H1 (cell line): ENCODE measurements around the gene BBX. TPM values are rescaled to one million over a fixed set of nuclear protein-coding genes. Genes with fewer than 3 reads are reported as not detected.

ENCODE experiments used
- CTCF ChIA-PET: fragments of 300-600 bp; sonication (Branson Sonifier 250); formaldehyde crosslinking; loops from one replicate; lab custom pipeline; 2021; ENCODE audit not compliant: partially characterized antibody; lab: Charles Lee
- POLR2A ChIA-PET: fragments of 300-600 bp; sonication (Branson Sonifier 250); formaldehyde crosslinking; loops from one replicate; lab custom pipeline; 2021; ENCODE audit warnings: inconsistent platforms; ENCODE audit not compliant: partially characterized antibody; lab: Charles Lee
- DNase-seq, 2 experiments: peaks; one replicate each; pipeline versions ENCODE4 v3.0.0 to v3.0.0-alpha.2; 2010 to 2022; ENCODE audit warnings: low spot score in 2 of 2, low read depth in 1 of 2, mixed read lengths in 1 of 2
- FAIRE-seq: peaks from 2 replicates; lab custom pipeline; 2011; peaks lifted over from hg19 to GRCh38; lab: Jason Lieb, UNC
- H2AFZ ChIP-seq: 2 replicates; pipeline ENCODE4 v1.8.1; 2012; ENCODE audit warnings: low read length, inconsistent platforms
- H2AK5ac ChIP-seq: 2 replicates; pipeline ENCODE4 v1.6.1; 2013; ENCODE audit warnings: low read depth, low read length
- H2BK120ac ChIP-seq: replicated peaks from 2 replicates; pipeline ENCODE3; 2013; ENCODE audit warnings: low read depth, low read length, inconsistent platforms
- H2BK12ac ChIP-seq: 2 replicates; pipeline ENCODE4 v1.6.1; 2013; ENCODE audit warnings: low read depth, low read length
- H2BK15ac ChIP-seq: 2 replicates; pipeline ENCODE4 v1.6.1; 2013; ENCODE audit warnings: low read length
- H2BK20ac ChIP-seq: 2 replicates; pipeline ENCODE4 v1.6.1; 2013; ENCODE audit warnings: low read length
- H2BK5ac ChIP-seq: 2 replicates; pipeline ENCODE4 v1.6.1; 2013; ENCODE audit warnings: low read depth, low read length
- H3K14ac ChIP-seq: 2 replicates; pipeline ENCODE4 v1.6.1; 2013; ENCODE audit warnings: inconsistent platforms; ENCODE audit not compliant: insufficient read length
- H3K18ac ChIP-seq: 2 replicates; pipeline ENCODE4 v1.6.1; 2013; ENCODE audit warnings: low read length; ENCODE audit errors: extremely low read depth
- H3K23ac ChIP-seq: 2 replicates; pipeline ENCODE4 v1.6.1; 2013; ENCODE audit warnings: inconsistent platforms; ENCODE audit not compliant: insufficient read length
- H3K23me2 ChIP-seq: 2 replicates; pipeline ENCODE4 v1.6.1; 2013; ENCODE audit warnings: low read depth, low read length
- H3K27ac ChIP-seq: 2 replicates; pipeline ENCODE4 v1.6.1; 2011; ENCODE audit warnings: low read depth, low read length, inconsistent platforms
- H3K27me3 ChIP-seq, 4 experiments: replicated peaks in 1 of 4; 1 replicate in 1 of 4; 2 replicates in 3 of 4; pipeline versions ENCODE4 v1.6.1 to v1.8.1; 2011 to 2013; ENCODE audit warnings: low read length in 3 of 4, mild to moderate bottlenecking in 3 of 4, inconsistent platforms in 2 of 4, mixed read lengths in 2 of 4, moderate library complexity in 1 of 4; ENCODE audit not compliant: control insufficient read depth in 3 of 4, insufficient read depth in 3 of 4; ENCODE audit errors: extremely low read depth in 1 of 4
- H3K36me3 ChIP-seq, 4 experiments: 2 replicates each; pipeline versions ENCODE4 v1.6.1 to v1.8.1; 2011 to 2013; ENCODE audit warnings: mild to moderate bottlenecking in 4 of 4, low read length in 3 of 4, moderate library complexity in 2 of 4, control low read depth in 1 of 4, inconsistent platforms in 1 of 4; ENCODE audit not compliant: insufficient read depth in 4 of 4, control insufficient read depth in 2 of 4
- H3K4ac ChIP-seq: replicated peaks from 2 replicates; pipeline ENCODE3; 2013; ENCODE audit warnings: low read length, low read depth, mixed read lengths, inconsistent platforms; ENCODE audit not compliant: insufficient read length
- H3K4me1 ChIP-seq, 4 experiments: replicated peaks in 1 of 4; 1 replicate in 1 of 4; 2 replicates in 3 of 4; pipeline versions ENCODE4 v1.6.1 to v1.8.1; 2011 to 2013; ENCODE audit warnings: low read length in 3 of 4, inconsistent platforms in 2 of 4, mixed read lengths in 1 of 4; ENCODE audit not compliant: insufficient read depth in 4 of 4, control insufficient read depth in 3 of 4
- H3K4me2 ChIP-seq, 2 experiments: 2 replicates each; pipeline versions ENCODE4 v1.6.1 to v1.8.1; 2011 to 2013; ENCODE audit warnings: low read depth in 2 of 2, low read length in 2 of 2, control low read depth in 1 of 2, inconsistent platforms in 1 of 2, mild to moderate bottlenecking in 1 of 2; ENCODE audit not compliant: insufficient read depth in 1 of 2
- H3K4me3 ChIP-seq, 4 experiments: fragments of 200-600, 300-600 bp in 1 of 4; sonication (generic), shearing (Covaris generic), sonication (Bioruptor Twin) in 1 of 4; 2 replicates each; pipeline versions ENCODE4 v1.5.1 to v1.8.1; 2011 to 2016; ENCODE audit warnings: low read length in 4 of 4, low read depth in 3 of 4, control low read depth in 2 of 4, inconsistent platforms in 2 of 4, mild to moderate bottlenecking in 2 of 4, mixed read lengths in 1 of 4, moderate library complexity in 1 of 4; ENCODE audit not compliant: insufficient read depth in 2 of 4; ENCODE audit errors: extremely low read depth in 1 of 4
- H3K56ac ChIP-seq: replicated peaks from 2 replicates; pipeline ENCODE3; 2013; ENCODE audit warnings: low read depth, mild to moderate bottlenecking, mixed read lengths, low read length, inconsistent platforms; ENCODE audit not compliant: insufficient read length
- H3K79me1 ChIP-seq: 2 replicates; pipeline ENCODE4 v1.6.1; 2013; ENCODE audit warnings: low read depth, low read length, control low read depth
- H3K79me2 ChIP-seq, 2 experiments: 2 replicates each; pipeline versions ENCODE4 v1.6.1 to v1.8.1; 2012 to 2013; ENCODE audit warnings: low read length in 2 of 2, mild to moderate bottlenecking in 2 of 2, inconsistent platforms in 1 of 2; ENCODE audit not compliant: insufficient read depth in 2 of 2, control insufficient read depth in 1 of 2
- H3K9ac ChIP-seq, 4 experiments: replicated peaks in 1 of 4; 1 replicate in 1 of 4; 2 replicates in 3 of 4; pipeline versions ENCODE4 v1.6.1 to v1.8.1; 2011 to 2013; ENCODE audit warnings: low read depth in 3 of 4, low read length in 3 of 4, control low read depth in 2 of 4, mild to moderate bottlenecking in 2 of 4, moderate library complexity in 2 of 4, inconsistent platforms in 1 of 4; ENCODE audit errors: extremely low read depth in 1 of 4
- H3K9me3 ChIP-seq, 2 experiments: 2 replicates each; pipeline versions ENCODE4 v1.6.1 to v1.8.1; 2012 to 2013; ENCODE audit warnings: mild to moderate bottlenecking in 2 of 2, moderate library complexity in 2 of 2, control low read depth in 1 of 2, inconsistent platforms in 1 of 2, low read depth in 1 of 2, low read length in 1 of 2, mixed read lengths in 1 of 2; ENCODE audit not compliant: insufficient read depth in 2 of 2
- H4K20me1 ChIP-seq, 2 experiments: replicated peaks in 1 of 2; 2 replicates each; pipeline versions ENCODE3 to v1.8.1; 2011 to 2013; ENCODE audit warnings: inconsistent platforms in 2 of 2, low read length in 2 of 2, mild to moderate bottlenecking in 1 of 2; ENCODE audit not compliant: insufficient read depth in 2 of 2, control insufficient read depth in 1 of 2
- H4K5ac ChIP-seq: 2 replicates; pipeline ENCODE4 v1.6.1; 2013; ENCODE audit warnings: low read length, low read depth, mixed read lengths, inconsistent platforms; ENCODE audit not compliant: insufficient read length
- H4K8ac ChIP-seq: 2 replicates; pipeline ENCODE4 v1.8.0; 2013; ENCODE audit warnings: mild to moderate bottlenecking, moderate library complexity, low read length, inconsistent platforms; ENCODE audit not compliant: insufficient read depth; ENCODE audit errors: extremely low read depth
- H4K91ac ChIP-seq: replicated peaks from 2 replicates; pipeline ENCODE3; 2013; ENCODE audit warnings: low read length, mixed read lengths, inconsistent platforms; ENCODE audit not compliant: insufficient read length
- CEBPB ChIP-seq: IDR thresholded peaks from 2 replicates; pipeline ENCODE4 v1.6.1; 2012; ENCODE audit warnings: low read depth, low read length
- GTF2F1 ChIP-seq: IDR thresholded peaks from 2 replicates; pipeline ENCODE4 v1.6.1; 2012; ENCODE audit warnings: low read depth, low read length, improper control_type of control experiment, borderline replicate concordance
- HDAC6 ChIP-seq: IDR thresholded peaks from one replicate; pipeline ENCODE4 v1.7.1; 2012; ENCODE audit warnings: low read depth, mild to moderate bottlenecking, inconsistent platforms, low read length, moderate library complexity
- JUND ChIP-seq: IDR thresholded peaks from 2 replicates; pipeline ENCODE4 v1.6.1; 2011; ENCODE audit warnings: mild to moderate bottlenecking, improper control_type of control experiment, low read length
- NANOG ChIP-seq: IDR thresholded peaks from 2 replicates; pipeline ENCODE4 v1.6.1; 2011; ENCODE audit warnings: low read length, low read depth, mild to moderate bottlenecking, inconsistent platforms; ENCODE audit not compliant: insufficient read depth, poor library complexity, severe bottlenecking
- POLR2A ChIP-seq, 2 experiments: IDR thresholded peaks; 1 replicate in 1 of 2; 2 replicates in 1 of 2; pipeline ENCODE4 v1.6.1; 2011; ENCODE audit warnings: low read depth in 2 of 2, low read length in 2 of 2, mild to moderate bottlenecking in 2 of 2; ENCODE audit errors: control extremely low read depth in 1 of 2
- POLR2AphosphoS5 ChIP-seq: IDR thresholded peaks from 2 replicates; pipeline ENCODE4 v1.6.1; 2011; ENCODE audit warnings: low read depth, low read length
- POU5F1 ChIP-seq: IDR thresholded peaks from 2 replicates; pipeline ENCODE4 v1.6.1; 2011; ENCODE audit warnings: low read depth, mild to moderate bottlenecking, low read length, moderate library complexity
- RFX5 ChIP-seq: IDR thresholded peaks from 2 replicates; pipeline ENCODE4 v1.6.1; 2011; ENCODE audit warnings: low read depth, low read length, improper control_type of control experiment, borderline replicate concordance
- RXRA ChIP-seq: IDR thresholded peaks from 2 replicates; pipeline ENCODE4 v1.6.1; 2011; ENCODE audit warnings: low read depth, mild to moderate bottlenecking, low read length, moderate library complexity; ENCODE audit not compliant: insufficient read depth
- ZNF274 ChIP-seq: IDR thresholded peaks from 2 replicates; pipeline ENCODE4 v1.7.0; 2012; ENCODE audit warnings: low read length, borderline replicate concordance; ENCODE audit errors: extremely low read depth
- WGBS, 2 experiments: shearing (Covaris generic) in 1 of 2; methylation state at CpG; one replicate each; pipeline versions ENCODE4 v1.1.6 to v1.1.7; 2013 to 2015; ENCODE audit warnings: low lambda C conversion rate in 2 of 2, mixed read lengths in 2 of 2, inconsistent platforms in 1 of 2, low coverage in 1 of 2, missing lambda C conversion rate in 1 of 2; ENCODE audit not compliant: insufficient replicate concordance in 2 of 2, insufficient coverage in 1 of 2, insufficient read length in 1 of 2; ENCODE audit errors: extremely low coverage in 1 of 2, missing lambda C conversion rate in 1 of 2; 5-methylcytosine and 5-hydroxymethylcytosine counted together
- polyA plus RNA-seq, 7 experiments: library from polyadenylated mRNA; depleted of rRNA in 3 of 7; stranded (reverse) in 5 of 7; unstranded in 2 of 7; fragments of >200 nt in 5 of 7; fragments of 200-250 nt in 2 of 7; gene quantifications; 1 replicate in 5 of 7; 2 replicates in 1 of 7; 4 replicates in 1 of 7; pipeline versions ENCODE4 v1.2.1 to v1.2.3, GENCODE V29; 2011 to 2013; ENCODE audit warnings: missing spikeins in 2 of 7, mixed read lengths in 2 of 7
- total RNA-seq: library from RNA; stranded (reverse); fragmentation: NEBNext Ultra II Directional; extraction: Animal tissue kit (Norgen Biotek cat#: 25700); gene quantifications from 2 replicates; pipeline ENCODE4 v1.2.1, GENCODE V29; 2021
- TF ChIP-seq, protein P1 (sequence below): IDR thresholded peaks from 2 replicates; pipeline ENCODE4 v1.6.1; 2012; ENCODE audit warnings: low read length, inconsistent platforms
- TF ChIP-seq, protein P2 (sequence below): IDR thresholded peaks from 2 replicates; pipeline ENCODE4 v1.6.1; 2011; ENCODE audit warnings: low read depth, mild to moderate bottlenecking, low read length; ENCODE audit not compliant: insufficient read depth

The BBX gene
- total and polyA plus RNA-seq, 2 of the 8 experiments (the other 6 are each of a cell fraction or from before 2014, with no cell fraction given): 11.0 to 42.5 TPM

DNA sequence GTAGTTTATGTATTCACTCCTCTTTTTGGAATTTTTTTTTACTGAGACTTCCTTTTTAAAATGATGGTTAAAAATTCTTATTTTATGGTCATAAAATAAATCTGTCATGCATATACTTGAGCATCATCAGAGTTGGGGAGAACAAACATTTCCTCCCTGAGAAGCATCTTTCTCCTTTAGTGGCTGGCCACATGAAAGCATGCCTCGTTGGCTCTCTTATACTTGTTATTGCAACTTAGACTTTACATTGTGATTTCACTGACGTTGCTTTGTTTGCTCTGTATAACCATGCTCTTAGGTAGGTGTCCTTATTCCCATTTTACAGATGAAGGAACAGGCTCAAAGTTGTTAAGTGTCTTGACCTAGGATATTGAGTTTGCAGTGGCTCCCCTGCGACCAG lies 18.1 kb downstream of the BBX start:
- no peak overlapping the region for H2BK5ac ChIP-seq
- H3K4me3 ChIP-seq: no peak overlapping the region
- ChIA-PET CTCF (interaction anchor here (0.6 to 0.7 kb wide), 2 partner anchors 9 to 19 kb away, joined by 3 to 4 read pairs; no protein-coding TSS in a partner anchor), POLR2A (no interaction called here)
- 92% methylated on average over 3 of the region's 3 CpGs; no CpG with 5 or more reads in 1 of the 2 experiments for WGBS, 2 experiments
- H3K18ac ChIP-seq: no peak overlapping the region
- no peak overlapping the region for H3K56ac ChIP-seq
- no peak overlapping the region for H2BK120ac ChIP-seq
- no peak overlapping the region for H3K9ac ChIP-seq
- H3K79me2 ChIP-seq: peaks cover 0 to 29% of the 10 kb centered on the region in 2 experiments; a peak in 2 of 4 replicates
- DNase-seq: no peak
- H2AK5ac ChIP-seq: no peak overlapping the region
- H2BK15ac ChIP-seq: no peak overlapping the region
- H2BK12ac ChIP-seq: no peak overlapping the region
- no peak overlapping the region for H3K4me2 ChIP-seq
- no peak overlapping the region for H3K14ac ChIP-seq
- H3K27me3 ChIP-seq: no peaks in the 10 kb centered on the region
- H4K20me1 ChIP-seq: no peaks in the 10 kb centered on the region
- H2AFZ ChIP-seq: no peak overlapping the region
- no peak overlapping the region for H3K23ac ChIP-seq
- FAIRE-seq: no peak
- no peaks in the 10 kb centered on the region for H3K79me1 ChIP-seq
- H3K4me1 ChIP-seq: peaks cover 0 to 5% (median 3%) of the 10 kb centered on the region in 4 experiments; a peak in 2 of 7 replicates
- no peak overlapping the region for H3K4ac ChIP-seq
- H3K36me3 ChIP-seq: no peaks in the 10 kb centered on the region
- H3K9me3 ChIP-seq: no peaks in the 10 kb centered on the region
- no peak overlapping the region for H2BK20ac ChIP-seq
- H3K27ac ChIP-seq: no peak overlapping the region
- H4K8ac ChIP-seq: no peak overlapping the region
- H3K23me2 ChIP-seq: no peaks in the 10 kb centered on the region; the same call in 1 of the 2 replicates
- H4K5ac ChIP-seq: no peak overlapping the region
- no peak overlapping the region for H4K91ac ChIP-seq
- TF ChIP-seq, protein P1, sequence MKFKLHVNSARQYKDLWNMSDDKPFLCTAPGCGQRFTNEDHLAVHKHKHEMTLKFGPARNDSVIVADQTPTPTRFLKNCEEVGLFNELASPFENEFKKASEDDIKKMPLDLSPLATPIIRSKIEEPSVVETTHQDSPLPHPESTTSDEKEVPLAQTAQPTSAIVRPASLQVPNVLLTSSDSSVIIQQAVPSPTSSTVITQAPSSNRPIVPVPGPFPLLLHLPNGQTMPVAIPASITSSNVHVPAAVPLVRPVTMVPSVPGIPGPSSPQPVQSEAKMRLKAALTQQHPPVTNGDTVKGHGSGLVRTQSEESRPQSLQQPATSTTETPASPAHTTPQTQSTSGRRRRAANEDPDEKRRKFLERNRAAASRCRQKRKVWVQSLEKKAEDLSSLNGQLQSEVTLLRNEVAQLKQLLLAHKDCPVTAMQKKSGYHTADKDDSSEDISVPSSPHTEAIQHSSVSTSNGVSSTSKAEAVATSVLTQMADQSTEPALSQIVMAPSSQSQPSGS: no peak
- no peak for TF ChIP-seq CEBPB
- no peak for TF ChIP-seq JUND
- no peak for TF ChIP-seq HDAC6
- TF ChIP-seq POLR2A (IDR thresholded peaks at IDR 0.05; ENCODE audit: control extremely low read depth in 1 of 2, low read depth in 2 of 2, low read length in 2 of 2): no peak
- no peak for TF ChIP-seq GTF2F1
- TF ChIP-seq RXRA: no peak
- TF ChIP-seq POLR2AphosphoS5: no peak
- TF ChIP-seq, protein P2, sequence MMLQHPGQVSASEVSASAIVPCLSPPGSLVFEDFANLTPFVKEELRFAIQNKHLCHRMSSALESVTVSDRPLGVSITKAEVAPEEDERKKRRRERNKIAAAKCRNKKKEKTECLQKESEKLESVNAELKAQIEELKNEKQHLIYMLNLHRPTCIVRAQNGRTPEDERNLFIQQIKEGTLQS: no peak
- no peak for TF ChIP-seq POU5F1
- TF ChIP-seq RFX5: no peak
- no peak for TF ChIP-seq NANOG
- TF ChIP-seq ZNF274: no peak
